ENCODE data around the gene CPM.

DNA sequence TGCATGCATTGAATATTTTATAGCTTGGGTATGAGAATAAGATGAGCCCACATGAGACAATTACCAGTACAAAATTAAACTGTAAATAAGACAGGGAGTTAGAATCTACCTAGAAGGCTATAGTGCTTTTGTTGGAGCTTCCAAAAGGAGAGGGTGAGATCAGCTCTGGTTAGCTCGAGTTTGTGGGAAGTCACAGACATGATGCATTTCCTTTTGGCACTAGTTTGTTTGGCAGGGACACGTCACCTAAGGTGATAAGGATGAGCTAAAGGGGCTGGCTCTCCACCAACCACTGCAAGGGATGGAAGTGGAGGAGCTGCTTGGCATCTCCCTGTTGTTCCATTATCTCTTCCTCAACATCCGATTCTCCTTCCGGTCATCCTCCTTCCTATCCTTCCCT is 48.5 kb upstream of the CPM start:
- TF ChIP-seq, protein P1, sequence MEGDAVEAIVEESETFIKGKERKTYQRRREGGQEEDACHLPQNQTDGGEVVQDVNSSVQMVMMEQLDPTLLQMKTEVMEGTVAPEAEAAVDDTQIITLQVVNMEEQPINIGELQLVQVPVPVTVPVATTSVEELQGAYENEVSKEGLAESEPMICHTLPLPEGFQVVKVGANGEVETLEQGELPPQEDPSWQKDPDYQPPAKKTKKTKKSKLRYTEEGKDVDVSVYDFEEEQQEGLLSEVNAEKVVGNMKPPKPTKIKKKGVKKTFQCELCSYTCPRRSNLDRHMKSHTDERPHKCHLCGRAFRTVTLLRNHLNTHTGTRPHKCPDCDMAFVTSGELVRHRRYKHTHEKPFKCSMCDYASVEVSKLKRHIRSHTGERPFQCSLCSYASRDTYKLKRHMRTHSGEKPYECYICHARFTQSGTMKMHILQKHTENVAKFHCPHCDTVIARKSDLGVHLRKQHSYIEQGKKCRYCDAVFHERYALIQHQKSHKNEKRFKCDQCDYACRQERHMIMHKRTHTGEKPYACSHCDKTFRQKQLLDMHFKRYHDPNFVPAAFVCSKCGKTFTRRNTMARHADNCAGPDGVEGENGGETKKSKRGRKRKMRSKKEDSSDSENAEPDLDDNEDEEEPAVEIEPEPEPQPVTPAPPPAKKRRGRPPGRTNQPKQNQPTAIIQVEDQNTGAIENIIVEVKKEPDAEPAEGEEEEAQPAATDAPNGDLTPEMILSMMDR (IDR thresholded peaks at IDR 0.05): no peak
- TF ChIP-seq EP300 (IDR thresholded peaks at IDR 0.05) (no peak), POLR2AphosphoS5 (IDR thresholded peaks at IDR 0.05) (no peak), POLR2A (IDR thresholded peaks at IDR 0.05; ENCODE audit: low read depth) (no peak)
